Activated B cell treated with CpG ODN at 0.5 μM for 24 hours (primary cell): Measurements from ENCODE around the gene SLC8A1. TPM values are rescaled to one million over a fixed set of nuclear protein-coding genes. Genes with fewer than 3 reads are reported as not detected.

ENCODE experiments used
- ATAC-seq: fragments of 200-7000 bp; cut with Tn5 transposase; one replicate; pipeline ENCODE4 v1.10.0; 2021; ENCODE audit warnings: low read depth, mild to moderate bottlenecking, moderate library complexity
- CTCF ChIA-PET: fragments of 350-600 bp; sonication (Branson Sonifier 250); formaldehyde crosslinking; loops from one replicate; lab custom pipeline; 2021; ENCODE audit warnings: antibody characterized with exemption; lab: Charles Lee
- POLR2A ChIA-PET: fragments of 350-600 bp; sonication (Branson Sonifier 250); formaldehyde crosslinking; loops from one replicate; lab custom pipeline; 2021; ENCODE audit warnings: antibody characterized with exemption; lab: Charles Lee
- DNase-seq: peaks from one replicate; pipeline ENCODE4 v3.0.0; 2022
- H3K27ac Mint-ChIP-seq: one replicate; pipeline ENCODE4 v1.8.0; 2020; ENCODE audit warnings: mixed read lengths
- H3K27me3 Mint-ChIP-seq: one replicate; pipeline ENCODE4 v1.8.0; 2021; ENCODE audit warnings: mixed read lengths
- H3K36me3 Mint-ChIP-seq: one replicate; pipeline ENCODE4 v1.8.0; 2021; ENCODE audit warnings: low read depth, mixed read lengths
- H3K4me1 Mint-ChIP-seq: one replicate; pipeline ENCODE4 v1.8.0; 2021; ENCODE audit warnings: mixed read lengths
- H3K4me3 Mint-ChIP-seq: one replicate; pipeline ENCODE4 v1.8.0; 2020; ENCODE audit warnings: mild to moderate bottlenecking, mixed read lengths
- H3K9me3 Mint-ChIP-seq: one replicate; pipeline ENCODE4 v1.8.0; 2020; ENCODE audit warnings: mixed read lengths
- intact Hi-C: fragments of 100-400 bp; cut with micrococcal nuclease; formaldehyde crosslinking; loops from one replicate; pipeline ENCODE4 v1.15.1; 2024
- total RNA-seq: library from RNA; stranded (reverse); gene quantifications from 2 replicates; pipeline ENCODE4 v1.2.3, GENCODE V29; 2022
- TF ChIP-seq, protein P1 (sequence below): fragments of 200-600 bp; IDR thresholded peaks from one replicate; pipeline ENCODE4 v1.8.0; 2022; ENCODE audit warnings: antibody characterized with exemption, mild to moderate bottlenecking

SLC8A1 gene
- total RNA-seq, 1 donor from 2014 or later: 0.04 TPM

DNA sequence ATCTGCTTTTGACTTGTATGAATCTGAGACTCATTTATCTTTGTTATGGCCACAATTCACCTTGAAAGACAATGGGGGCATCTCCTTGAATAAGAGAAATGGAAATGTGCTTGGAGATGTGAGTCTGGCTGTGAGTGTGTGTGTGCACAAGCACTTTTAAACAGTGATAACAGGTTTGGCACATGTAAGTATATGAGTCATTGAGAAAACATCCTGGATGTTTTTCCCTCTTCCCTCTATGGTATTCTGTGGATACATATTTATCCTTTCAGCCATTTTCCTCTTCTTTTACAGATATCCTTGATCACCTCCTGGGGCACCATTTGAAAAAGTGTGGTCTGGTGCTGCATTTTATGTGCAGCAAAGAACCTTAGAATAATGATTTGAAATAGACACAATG, 355.5 kb downstream of the SLC8A1 start:
- TF ChIP-seq, protein P1, sequence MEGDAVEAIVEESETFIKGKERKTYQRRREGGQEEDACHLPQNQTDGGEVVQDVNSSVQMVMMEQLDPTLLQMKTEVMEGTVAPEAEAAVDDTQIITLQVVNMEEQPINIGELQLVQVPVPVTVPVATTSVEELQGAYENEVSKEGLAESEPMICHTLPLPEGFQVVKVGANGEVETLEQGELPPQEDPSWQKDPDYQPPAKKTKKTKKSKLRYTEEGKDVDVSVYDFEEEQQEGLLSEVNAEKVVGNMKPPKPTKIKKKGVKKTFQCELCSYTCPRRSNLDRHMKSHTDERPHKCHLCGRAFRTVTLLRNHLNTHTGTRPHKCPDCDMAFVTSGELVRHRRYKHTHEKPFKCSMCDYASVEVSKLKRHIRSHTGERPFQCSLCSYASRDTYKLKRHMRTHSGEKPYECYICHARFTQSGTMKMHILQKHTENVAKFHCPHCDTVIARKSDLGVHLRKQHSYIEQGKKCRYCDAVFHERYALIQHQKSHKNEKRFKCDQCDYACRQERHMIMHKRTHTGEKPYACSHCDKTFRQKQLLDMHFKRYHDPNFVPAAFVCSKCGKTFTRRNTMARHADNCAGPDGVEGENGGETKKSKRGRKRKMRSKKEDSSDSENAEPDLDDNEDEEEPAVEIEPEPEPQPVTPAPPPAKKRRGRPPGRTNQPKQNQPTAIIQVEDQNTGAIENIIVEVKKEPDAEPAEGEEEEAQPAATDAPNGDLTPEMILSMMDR: no peak
- ATAC-seq (no peak), DNase-seq (no peak)
- intact Hi-C loops: no loop called here
- ChIA-PET CTCF (no interaction called here), POLR2A (no interaction called here)
- Mint-ChIP-seq H3K27ac (no peak overlapping the region), H3K27me3 (peaks cover 2% of the 10 kb centered on the region), H3K36me3 (no peaks in the 10 kb centered on the region), H3K9me3 (no peaks in the 10 kb centered on the region), H3K4me1 (peaks cover 3% of the 10 kb centered on the region), H3K4me3 (no peak overlapping the region)

DNA sequence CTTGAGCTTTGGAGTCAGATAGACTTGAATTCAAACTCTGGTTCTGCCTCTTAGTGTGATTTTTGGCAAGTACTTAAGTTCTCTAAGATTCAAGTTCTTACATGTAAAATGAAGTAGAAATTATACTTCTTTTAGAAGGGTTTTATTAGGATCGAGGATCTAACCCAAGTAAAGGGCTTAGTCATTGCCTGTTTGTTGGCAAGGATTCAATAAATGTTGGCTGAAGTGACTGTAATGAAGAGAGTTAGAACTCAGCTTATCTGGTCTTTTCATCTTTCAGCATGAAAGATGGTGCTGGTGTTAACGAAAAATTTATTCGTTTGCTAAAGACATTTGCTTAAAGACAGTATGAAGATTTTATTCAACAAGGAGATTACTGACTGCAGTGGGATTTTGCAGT, 356.9 kb downstream of the SLC8A1 start:
- ChIA-PET CTCF (no interaction called here), POLR2A (no interaction called here)
- Mint-ChIP-seq H3K27me3 (peaks cover 2% of the 10 kb centered on the region), H3K4me1 (no peaks in the 10 kb centered on the region), H3K36me3 (no peaks in the 10 kb centered on the region), H3K9me3 (no peaks in the 10 kb centered on the region), H3K4me3 (no peak overlapping the region), H3K27ac (no peak overlapping the region)
- intact Hi-C loops: no loop called here
- ATAC-seq: no peak
- no peak for DNase-seq
- TF ChIP-seq, protein P1: no peak

DNA sequence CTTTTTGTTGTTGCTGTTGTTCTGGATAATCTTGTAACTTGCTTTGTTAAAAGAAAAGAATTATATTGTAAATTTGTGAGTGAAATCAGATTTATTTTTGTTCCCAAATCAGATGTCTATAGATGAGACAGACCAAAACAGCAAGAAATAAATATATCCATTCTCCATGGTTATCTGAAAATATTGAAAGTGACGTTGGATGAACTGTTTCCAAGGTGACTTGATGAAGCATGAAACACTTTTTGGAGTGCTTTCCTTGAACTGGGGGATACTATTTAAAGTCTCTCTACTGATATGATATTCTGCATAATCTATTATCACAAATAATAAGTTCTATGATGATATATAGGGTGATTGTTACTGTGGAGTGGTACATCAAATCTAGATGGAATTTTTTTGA, 357.4 kb downstream of the SLC8A1 start:
- no peak overlapping the region for H3K4me3 Mint-ChIP-seq
- no peaks in the 10 kb centered on the region for H3K9me3 Mint-ChIP-seq
- H3K27me3 Mint-ChIP-seq: peaks cover 2% of the 10 kb centered on the region
- no peaks in the 10 kb centered on the region for H3K36me3 Mint-ChIP-seq
- CTCF ChIA-PET: no interaction called here
- ATAC-seq (no peak), DNase-seq (no peak)
- TF ChIP-seq, protein P1: no peak
- POLR2A ChIA-PET: no interaction called here
- no peak overlapping the region for H3K27ac Mint-ChIP-seq
- no peaks in the 10 kb centered on the region for H3K4me1 Mint-ChIP-seq
- intact Hi-C loops: no loop called here

- intact Hi-C loops: no loop called here
Observed at GRCh38 chr2:40093021-40093675, 358.7 kb downstream of the SLC8A1 start.

DNA sequence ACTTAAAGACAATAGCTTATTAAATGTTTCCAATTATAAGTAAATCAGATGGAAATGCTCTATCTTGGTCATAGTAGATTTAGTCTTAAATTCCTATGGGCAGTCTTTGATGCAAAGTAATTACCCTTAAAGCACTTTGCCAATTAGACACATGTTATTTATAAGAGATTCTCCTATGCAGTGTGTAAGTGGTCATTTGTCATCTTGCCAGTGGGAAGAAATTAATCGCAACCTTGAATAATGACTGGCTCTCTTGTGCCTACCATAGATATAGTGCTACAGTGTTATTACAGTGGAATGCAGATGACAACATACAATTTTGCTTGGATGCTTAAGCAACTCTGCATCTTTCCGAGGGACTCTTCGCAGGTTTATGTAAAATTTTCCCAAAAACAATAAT, 361.8 kb downstream of the SLC8A1 start:
- DNase-seq (no peak), ATAC-seq (no peak)
- Mint-ChIP-seq H3K36me3 (no peaks in the 10 kb centered on the region), H3K27me3 (peaks cover 2% of the 10 kb centered on the region), H3K9me3 (no peaks in the 10 kb centered on the region), H3K4me1 (no peaks in the 10 kb centered on the region), H3K27ac (no peak overlapping the region), H3K4me3 (no peak overlapping the region)
- ChIA-PET POLR2A (no interaction called here), CTCF (no interaction called here)
- intact Hi-C loops: no loop called here
- TF ChIP-seq, protein P1: no peak

More at GRCh38 chr2:40093021-40093675, 358.7 kb downstream of the SLC8A1 start:
- H3K4me1 Mint-ChIP-seq: no peaks in the 10 kb centered on the region
- ATAC-seq (no peak), DNase-seq (no peak)
- peaks cover 2% of the 10 kb centered on the region for H3K27me3 Mint-ChIP-seq
- ChIA-PET CTCF (no interaction called here), POLR2A (no interaction called here)
- H3K27ac Mint-ChIP-seq: no peak overlapping the region
- TF ChIP-seq, protein P1: no peak
- H3K4me3 Mint-ChIP-seq: no peak overlapping the region
- no peaks in the 10 kb centered on the region for H3K9me3 Mint-ChIP-seq
- H3K36me3 Mint-ChIP-seq: no peaks in the 10 kb centered on the region
